ENCODE results near the gene LRRC4.

The LRRC4 gene

GRCh38 chr7:128026551-128026950 is 4.7 kb downstream of the LRRC4 start:
- no peak for ATAC-seq
- H3K4me3 Mint-ChIP-seq: no peak overlapping the region
- H3K27ac Mint-ChIP-seq: no peak overlapping the region
- H3K4me1 Mint-ChIP-seq: peaks cover 22% of the 10 kb centered on the region
- H3K36me3 Mint-ChIP-seq: peaks cover 54% of the 10 kb centered on the region
- no peaks in the 10 kb centered on the region for H3K27me3 Mint-ChIP-seq
- no peaks in the 10 kb centered on the region for H3K9me3 Mint-ChIP-seq

- Mint-ChIP-seq H3K9me3 (no peaks in the 10 kb centered on the region), H3K4me3 (no peak overlapping the region), H3K4me1 (peaks cover 29% of the 10 kb centered on the region), H3K27ac (no peak overlapping the region), H3K36me3 (peaks cover 61% of the 10 kb centered on the region), H3K27me3 (no peaks in the 10 kb centered on the region)
- ATAC-seq: no peak
Observed at GRCh38 chr7:128025819-128026218, 5.4 kb downstream of the LRRC4 start.

- Mint-ChIP-seq H3K4me1 (peaks cover 27% of the 10 kb centered on the region), H3K4me3 (no peak overlapping the region), H3K27ac (no peak overlapping the region), H3K9me3 (no peaks in the 10 kb centered on the region), H3K36me3 (peaks cover 65% of the 10 kb centered on the region), H3K27me3 (no peaks in the 10 kb centered on the region)
- ATAC-seq: no peak
Observed at GRCh38 chr7:128025380-128025779, 5.9 kb downstream of the LRRC4 start.

GRCh38 chr7:128024151-128024550 is 7.1 kb downstream of the LRRC4 start:
- H3K9me3 Mint-ChIP-seq: no peaks in the 10 kb centered on the region
- H3K36me3 Mint-ChIP-seq: peaks cover 62% of the 10 kb centered on the region
- peaks cover 15% of the 10 kb centered on the region for H3K4me1 Mint-ChIP-seq
- H3K27me3 Mint-ChIP-seq: no peaks in the 10 kb centered on the region
- no peak overlapping the region for H3K4me3 Mint-ChIP-seq
- H3K27ac Mint-ChIP-seq: no peak overlapping the region
- no peak for ATAC-seq

- H3K27ac Mint-ChIP-seq: no peak overlapping the region
- H3K4me1 Mint-ChIP-seq: peaks cover 15% of the 10 kb centered on the region
- no peaks in the 10 kb centered on the region for H3K27me3 Mint-ChIP-seq
- ATAC-seq: no peak
- peaks cover 61% of the 10 kb centered on the region for H3K36me3 Mint-ChIP-seq
- no peak overlapping the region for H3K4me3 Mint-ChIP-seq
- H3K9me3 Mint-ChIP-seq: no peaks in the 10 kb centered on the region
Observed at GRCh38 chr7:128022631-128023532, 8.4 kb downstream of the LRRC4 start.

- ATAC-seq: no peak
- no peaks in the 10 kb centered on the region for H3K9me3 Mint-ChIP-seq
- no peaks in the 10 kb centered on the region for H3K27me3 Mint-ChIP-seq
- no peak overlapping the region for H3K27ac Mint-ChIP-seq
- H3K4me1 Mint-ChIP-seq: peaks cover 9% of the 10 kb centered on the region
- peaks cover 61% of the 10 kb centered on the region for H3K36me3 Mint-ChIP-seq
- H3K4me3 Mint-ChIP-seq: no peak overlapping the region
Observed at GRCh38 chr7:128021366-128021765, 9.9 kb downstream of the LRRC4 start.

GRCh38 chr7:128020159-128020558 is 11.1 kb downstream of the LRRC4 start:
- no peaks in the 10 kb centered on the region for H3K27me3 Mint-ChIP-seq
- ATAC-seq: no peak
- H3K36me3 Mint-ChIP-seq: peaks cover 54% of the 10 kb centered on the region
- H3K4me1 Mint-ChIP-seq: peaks cover 9% of the 10 kb centered on the region
- H3K4me3 Mint-ChIP-seq: no peak overlapping the region
- no peaks in the 10 kb centered on the region for H3K9me3 Mint-ChIP-seq
- H3K27ac Mint-ChIP-seq: no peak overlapping the region

GRCh38 chr7:128019288-128019687 is 11.9 kb downstream of the LRRC4 start:
- no peaks in the 10 kb centered on the region for H3K9me3 Mint-ChIP-seq
- no peaks in the 10 kb centered on the region for H3K27me3 Mint-ChIP-seq
- no peak for ATAC-seq
- H3K36me3 Mint-ChIP-seq: peaks cover 63% of the 10 kb centered on the region
- H3K4me3 Mint-ChIP-seq: no peak overlapping the region
- H3K4me1 Mint-ChIP-seq: peaks cover 9% of the 10 kb centered on the region
- no peak overlapping the region for H3K27ac Mint-ChIP-seq

GRCh38 chr7:128017862-128018845 is 13.1 kb downstream of the LRRC4 start:
- Mint-ChIP-seq H3K9me3 (no peaks in the 10 kb centered on the region), H3K27me3 (no peaks in the 10 kb centered on the region), H3K4me1 (peaks cover 9% of the 10 kb centered on the region), H3K36me3 (peaks cover 66% of the 10 kb centered on the region), H3K27ac (no peak overlapping the region), H3K4me3 (no peak overlapping the region)
- no peak for ATAC-seq

- no peak overlapping the region for H3K4me3 Mint-ChIP-seq
- H3K9me3 Mint-ChIP-seq: no peaks in the 10 kb centered on the region
- peaks cover 66% of the 10 kb centered on the region for H3K36me3 Mint-ChIP-seq
- no peaks in the 10 kb centered on the region for H3K27me3 Mint-ChIP-seq
- no peak overlapping the region for H3K27ac Mint-ChIP-seq
- H3K4me1 Mint-ChIP-seq: peaks cover 9% of the 10 kb centered on the region
- no peak for ATAC-seq
Observed at GRCh38 chr7:128017460-128017859, 13.8 kb downstream of the LRRC4 start.

- Mint-ChIP-seq H3K9me3 (no peaks in the 10 kb centered on the region), H3K27ac (no peak overlapping the region), H3K4me3 (no peak overlapping the region), H3K4me1 (no peaks in the 10 kb centered on the region), H3K36me3 (peaks cover 65% of the 10 kb centered on the region), H3K27me3 (no peaks in the 10 kb centered on the region)
- no peak for ATAC-seq
Observed at GRCh38 chr7:128014811-128015210, 16.4 kb downstream of the LRRC4 start.

- H3K4me3 Mint-ChIP-seq: no peak overlapping the region
- no peaks in the 10 kb centered on the region for H3K9me3 Mint-ChIP-seq
- peaks cover 64% of the 10 kb centered on the region for H3K36me3 Mint-ChIP-seq
- H3K27me3 Mint-ChIP-seq: no peaks in the 10 kb centered on the region
- H3K27ac Mint-ChIP-seq: no peak overlapping the region
- H3K4me1 Mint-ChIP-seq: no peaks in the 10 kb centered on the region
- no peak for ATAC-seq
Observed at GRCh38 chr7:128011131-128011661, 20.0 kb downstream of the LRRC4 start.

GRCh38 chr7:128010391-128011127 is 20.7 kb downstream of the LRRC4 start:
- no peak overlapping the region for H3K4me3 Mint-ChIP-seq
- H3K27me3 Mint-ChIP-seq: no peaks in the 10 kb centered on the region
- ATAC-seq: no peak
- peaks cover 71% of the 10 kb centered on the region for H3K36me3 Mint-ChIP-seq
- no peaks in the 10 kb centered on the region for H3K9me3 Mint-ChIP-seq
- peaks cover 6% of the 10 kb centered on the region for H3K4me1 Mint-ChIP-seq
- no peak overlapping the region for H3K27ac Mint-ChIP-seq

- no peak for ATAC-seq
- no peak overlapping the region for H3K4me3 Mint-ChIP-seq
- H3K9me3 Mint-ChIP-seq: no peaks in the 10 kb centered on the region
- H3K36me3 Mint-ChIP-seq: peaks cover 56% of the 10 kb centered on the region
- no peaks in the 10 kb centered on the region for H3K27me3 Mint-ChIP-seq
- no peak overlapping the region for H3K27ac Mint-ChIP-seq
- H3K4me1 Mint-ChIP-seq: peaks cover 24% of the 10 kb centered on the region
Observed at GRCh38 chr7:128008744-128009143, 22.5 kb downstream of the LRRC4 start.

GRCh38 chr7:128008141-128008540 is 23.1 kb downstream of the LRRC4 start:
- ATAC-seq: no peak
- no peak overlapping the region for H3K27ac Mint-ChIP-seq
- no peaks in the 10 kb centered on the region for H3K27me3 Mint-ChIP-seq
- no peak overlapping the region for H3K4me3 Mint-ChIP-seq
- H3K9me3 Mint-ChIP-seq: no peaks in the 10 kb centered on the region
- peaks cover 52% of the 10 kb centered on the region for H3K36me3 Mint-ChIP-seq
- peaks cover 30% of the 10 kb centered on the region for H3K4me1 Mint-ChIP-seq

All from stimulated activated memory B cell treated with anti-CD40 and anti-IgM and Interleukin-4, amounts not matched to agents 10 μg/mL and 1 μg/mL and 100 μg/mL, for 72 hours (primary cell).